GM19035 (cell line): ENCODE measurements around the gene SPTLC1.
"Not testable (repeated sequence)": the region's sequence is repeated elsewhere in the genome, so short reads cannot be mapped to it uniquely, and the experiment has no call there.

Source experiments
- ATAC-seq: cut with Tn5 transposase; IDR thresholded peaks from one replicate; pipeline ENCODE4 v1.9.1; 2021; ENCODE audit not compliant: unreplicated experiment

The SPTLC1 gene

DNA sequence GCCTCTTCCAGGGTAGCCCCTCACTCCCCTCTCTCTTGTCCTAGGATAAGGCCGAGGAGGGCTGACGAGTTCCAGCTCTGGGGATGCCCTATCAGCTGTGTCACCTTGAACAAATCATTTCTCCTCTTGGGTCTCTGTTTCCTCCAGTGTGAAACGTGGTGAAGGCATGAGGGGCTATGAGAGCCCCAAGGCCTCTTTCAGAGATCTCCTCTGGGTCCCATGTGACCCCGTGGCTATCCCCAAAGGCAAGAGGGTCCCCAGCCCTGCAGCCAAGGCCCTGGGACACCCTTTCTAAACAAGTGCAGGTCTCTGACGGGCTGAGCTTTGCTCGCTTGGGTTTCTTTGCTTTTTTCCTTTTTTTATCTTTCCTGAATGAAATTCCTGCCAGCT, 25.5 kb upstream of the SPTLC1 start:
- ATAC-seq, result no peak

GRCh38 chr9:92140074-92140753, 25.0 kb upstream of the SPTLC1 start:
- ATAC-seq, result no peak

DNA sequence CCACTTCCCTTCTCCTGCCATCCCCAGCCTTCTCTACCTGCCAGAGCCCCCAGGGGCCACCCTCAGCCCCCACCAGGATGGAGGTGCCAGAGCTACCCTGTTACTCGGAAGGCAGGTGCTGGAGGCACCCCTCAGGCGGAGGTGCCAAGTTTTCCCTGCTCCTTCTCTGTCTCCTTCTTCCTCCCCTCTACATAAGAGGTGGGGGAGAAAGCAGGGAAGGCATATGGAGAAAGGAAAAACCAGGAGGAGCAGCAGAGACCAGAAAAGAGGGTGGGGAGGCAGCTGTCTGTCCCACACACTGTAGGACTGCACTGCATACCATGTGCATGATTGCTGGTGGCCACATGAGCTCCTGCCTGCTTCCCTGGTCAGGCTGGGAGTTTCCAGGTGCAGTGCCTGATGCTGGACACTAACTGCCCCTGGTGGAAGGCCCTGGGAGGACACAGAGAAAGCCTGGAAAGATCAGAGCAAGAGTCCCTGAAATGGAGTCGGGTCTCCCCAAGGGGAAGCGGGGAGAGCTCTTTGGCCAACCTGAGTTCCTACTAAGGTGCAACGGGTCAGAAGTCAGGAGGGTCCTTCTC, 23.8 kb upstream of the SPTLC1 start:
- ATAC-seq, result not testable (repeated sequence)

- no peak for ATAC-seq
These were observed 23.1 kb upstream of the SPTLC1 start for GRCh38 chr9:92138157-92138959.

- no peak for ATAC-seq
These were observed 21.1 kb upstream of the SPTLC1 start for GRCh38 chr9:92136184-92136858.

DNA sequence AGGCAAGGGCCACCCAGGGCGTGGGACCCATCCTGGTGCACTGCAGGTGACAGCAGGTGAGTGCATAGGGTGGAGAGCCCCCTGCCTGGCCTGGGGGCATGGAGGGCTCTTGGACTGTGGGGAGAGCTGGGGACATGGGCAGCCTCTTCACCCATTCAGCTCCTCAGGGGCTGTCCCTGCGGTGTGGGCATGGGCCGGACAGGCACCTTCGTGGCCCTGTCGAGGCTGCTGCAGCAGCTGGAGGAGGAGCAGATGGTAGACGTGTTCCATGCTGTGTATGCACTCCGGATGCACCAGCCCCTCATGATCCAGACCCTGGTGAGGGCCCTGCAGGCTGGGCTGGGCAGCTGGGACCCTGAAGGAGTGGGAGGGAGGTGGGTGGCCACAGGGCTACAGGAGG, 20.4 kb upstream of the SPTLC1 start:
- no peak for ATAC-seq

GRCh38 chr9:92133949-92134604, 18.9 kb upstream of the SPTLC1 start:
- peak; percentile 70 for ATAC-seq

DNA sequence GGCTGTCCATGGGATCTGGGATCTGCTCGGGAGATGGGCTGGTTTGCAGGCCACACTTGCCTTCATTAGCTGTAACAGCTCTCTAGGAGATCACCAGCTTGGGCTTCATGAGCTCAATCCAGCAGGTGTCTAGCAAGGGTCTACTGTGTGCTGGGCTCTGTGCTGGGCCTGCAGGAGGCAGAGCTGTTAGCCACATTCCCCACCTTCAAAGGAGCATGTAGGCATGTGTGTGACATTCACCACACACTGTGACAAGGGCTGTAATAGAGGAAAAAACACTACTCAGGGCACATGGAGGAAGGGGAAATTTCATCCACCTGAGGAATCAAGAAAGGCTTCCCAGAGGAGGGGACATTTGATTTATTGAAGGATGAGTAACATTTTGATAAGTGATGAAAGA, 17.7 kb upstream of the SPTLC1 start:
- ATAC-seq, result not testable (repeated sequence)

DNA sequence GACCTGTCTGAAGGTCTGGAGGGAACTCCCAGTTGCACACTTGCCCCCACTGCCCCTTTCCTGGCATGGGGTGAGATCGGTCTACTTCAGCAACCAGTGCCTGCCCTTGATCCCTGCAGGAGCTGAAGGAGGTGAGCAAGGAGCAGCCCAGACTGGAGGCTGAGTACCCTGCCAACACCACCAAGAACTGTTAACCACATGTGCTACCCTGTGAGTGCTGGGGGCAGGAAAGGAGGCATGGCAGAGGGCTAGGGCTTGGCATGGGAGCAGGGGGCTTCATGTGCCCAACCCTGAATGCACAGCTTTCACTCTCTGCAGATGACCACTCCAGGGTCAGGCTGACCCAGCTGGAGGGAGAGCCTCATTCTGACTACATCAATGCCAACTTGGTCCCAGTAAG, 17.3 kb upstream of the SPTLC1 start:
- no peak for ATAC-seq

GRCh38 chr9:92122800-92123199, 7.6 kb upstream of the SPTLC1 start:
- no peak for ATAC-seq

DNA sequence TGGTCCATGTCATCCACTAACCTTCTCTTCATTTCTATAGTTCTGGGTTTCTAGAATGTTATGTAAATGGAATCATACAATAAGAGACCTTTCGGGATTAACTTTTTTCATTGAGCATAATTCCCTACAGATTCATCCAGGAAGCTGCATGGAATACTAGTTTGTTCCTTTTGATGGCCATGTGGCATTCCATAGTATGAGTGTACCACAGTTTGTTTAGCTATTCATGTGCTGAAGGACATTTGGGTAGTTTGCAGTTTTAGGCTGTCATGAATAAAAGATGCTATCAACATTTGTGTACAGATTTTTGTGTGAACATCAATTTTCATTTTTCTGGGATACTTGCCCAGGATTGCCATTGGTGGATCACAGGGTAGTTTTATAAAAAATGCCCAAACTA, 6.8 kb upstream of the SPTLC1 start:
- ATAC-seq, result no peak

DNA sequence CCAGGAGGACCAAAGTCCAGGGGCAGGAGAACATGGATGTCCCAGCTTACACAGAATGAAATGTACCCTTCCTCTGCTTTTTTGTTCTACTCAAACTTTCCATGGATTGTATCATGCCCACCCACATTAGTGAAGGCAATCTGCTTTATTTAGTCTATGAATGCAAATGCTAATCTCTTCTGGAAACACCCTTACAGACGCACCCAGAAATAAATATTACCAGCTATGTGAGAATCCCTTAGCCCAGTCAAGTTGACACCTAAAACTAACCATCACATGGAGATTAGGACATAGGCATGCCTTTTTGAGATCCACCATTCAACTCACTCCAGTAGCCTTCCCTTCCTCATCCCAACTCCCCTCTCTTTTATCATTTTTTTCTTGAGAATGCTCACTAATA, 6.1 kb upstream of the SPTLC1 start:
- no peak for ATAC-seq

DNA sequence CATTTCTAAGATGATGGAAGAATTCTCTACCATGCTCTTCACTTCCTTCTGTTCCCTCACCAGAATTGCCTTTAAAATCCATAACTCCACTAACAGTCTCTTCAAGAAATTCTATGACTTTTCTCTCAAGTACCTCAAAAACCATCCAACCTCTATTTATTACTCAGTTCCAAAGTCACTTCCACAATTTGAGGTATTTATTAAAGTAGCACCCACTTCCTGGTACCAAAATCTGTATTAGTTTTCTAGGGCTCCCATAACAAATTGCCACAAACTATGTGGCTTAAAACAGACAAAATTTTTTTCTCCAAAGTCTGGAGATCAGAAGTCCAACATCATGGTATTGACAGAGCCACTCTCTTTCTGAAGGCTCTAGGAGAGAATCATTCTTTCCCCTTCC, 4.9 kb upstream of the SPTLC1 start:
- ATAC-seq, result no peak

DNA sequence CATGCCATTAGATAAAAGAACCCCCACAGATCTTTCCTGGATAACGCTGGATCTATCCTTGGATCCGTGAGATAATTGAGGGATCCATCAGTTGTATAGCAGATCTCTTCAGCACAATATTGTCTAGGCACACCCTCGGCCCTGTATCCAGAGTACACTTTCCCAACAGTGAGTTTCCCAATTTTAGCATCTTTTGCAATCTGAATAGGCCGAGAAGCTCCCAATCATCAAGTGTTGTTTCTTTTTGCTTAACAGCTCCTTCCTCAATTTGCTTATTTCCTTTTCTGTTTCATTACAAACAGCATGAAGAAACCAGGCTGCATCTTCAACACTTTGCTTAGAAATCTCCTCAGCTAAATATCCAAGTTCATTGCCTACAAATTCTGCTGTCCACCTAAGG, 4.4 kb upstream of the SPTLC1 start:
- ATAC-seq, result no peak

- ATAC-seq, result no peak
These were observed 7.1 kb downstream of the SPTLC1 start for GRCh38 chr9:92108122-92108521.

GRCh38 chr9:92105446-92106225, 9.6 kb downstream of the SPTLC1 start:
- ATAC-seq, result not testable (repeated sequence)

DNA sequence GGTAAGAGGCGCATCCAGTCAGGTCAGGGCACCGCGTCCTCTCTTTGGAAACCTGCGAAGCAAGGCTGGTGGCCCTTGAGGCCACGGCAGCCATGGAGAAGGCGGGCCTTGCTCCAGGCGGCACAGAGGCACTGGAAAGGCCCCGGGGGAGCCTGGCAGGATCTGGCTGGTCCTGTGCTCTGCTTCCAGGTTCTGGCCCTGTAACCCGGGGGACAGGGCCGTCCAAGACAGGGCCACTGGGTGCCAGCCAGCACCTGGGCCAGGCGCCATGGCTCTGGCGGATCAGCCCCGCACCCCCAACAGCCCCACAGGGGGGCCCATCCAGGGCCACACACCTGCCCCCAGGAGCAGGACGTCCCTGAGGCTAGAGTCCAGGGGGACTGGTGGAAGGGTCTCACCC, 11.6 kb downstream of the SPTLC1 start:
- ATAC-seq, result not testable (repeated sequence)

- no peak for ATAC-seq
These were observed 14.8 kb downstream of the SPTLC1 start for GRCh38 chr9:92100237-92100911.

DNA sequence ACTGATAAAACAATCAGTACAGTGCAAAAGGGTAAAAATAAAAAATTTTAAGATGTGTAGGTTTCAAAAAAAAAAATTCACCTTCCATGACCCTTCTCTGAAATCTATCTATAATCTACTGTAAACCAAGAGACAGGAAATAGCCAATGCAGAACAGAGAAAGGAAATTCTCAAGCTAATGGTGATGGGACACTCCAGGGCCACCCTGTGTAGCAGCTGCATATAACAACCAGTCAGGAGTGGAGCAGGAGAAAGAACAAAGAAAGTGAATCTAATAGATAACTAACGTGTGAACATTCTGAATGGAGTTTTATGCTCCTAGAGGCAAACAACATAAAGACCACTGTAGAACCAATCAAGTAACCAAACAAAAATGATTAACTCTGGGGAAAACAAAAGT, 16.6 kb downstream of the SPTLC1 start:
- ATAC-seq, result no peak

DNA sequence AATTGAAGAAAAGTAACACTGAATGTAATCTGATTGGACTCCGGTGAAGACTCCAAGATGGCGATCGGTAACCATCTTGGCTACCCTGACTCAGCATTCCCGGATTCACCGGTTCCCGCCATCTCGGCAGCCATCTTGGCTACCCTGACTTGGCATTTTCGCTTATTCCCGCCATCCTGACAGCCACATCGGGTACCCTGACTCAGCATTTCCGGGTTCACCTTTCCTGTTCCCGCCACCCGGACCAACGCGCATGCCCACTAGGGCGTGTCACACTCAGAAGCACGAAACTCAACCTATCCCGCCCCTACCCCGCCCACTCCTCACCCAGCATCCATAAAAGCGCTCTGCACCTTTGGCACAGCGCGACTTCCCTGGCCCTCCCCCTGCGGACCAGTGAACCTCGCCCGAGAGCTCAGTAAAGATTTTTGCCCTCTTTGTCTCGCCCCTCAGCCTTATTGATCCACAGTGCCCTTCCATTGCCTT, 17.2 kb downstream of the SPTLC1 start:
- no peak for ATAC-seq
